H1 (cell line): ENCODE measurements around the gene MRPL20. TPM values are rescaled to one million over a fixed set of nuclear protein-coding genes. Genes with fewer than 3 reads are reported as not detected.

ENCODE experiments used
- CTCF ChIA-PET: fragments of 300-600 bp; sonication (Branson Sonifier 250); formaldehyde crosslinking; loops from one replicate; lab custom pipeline; 2021; ENCODE audit not compliant: partially characterized antibody; lab: Charles Lee
- POLR2A ChIA-PET: fragments of 300-600 bp; sonication (Branson Sonifier 250); formaldehyde crosslinking; loops from one replicate; lab custom pipeline; 2021; ENCODE audit warnings: inconsistent platforms; ENCODE audit not compliant: partially characterized antibody; lab: Charles Lee
- DNase-seq, 2 experiments: peaks; one replicate each; pipeline versions ENCODE4 v3.0.0 to v3.0.0-alpha.2; 2010 to 2022; ENCODE audit warnings: low spot score in 2 of 2, low read depth in 1 of 2, mixed read lengths in 1 of 2
- FAIRE-seq: peaks from 2 replicates; lab custom pipeline; 2011; peaks lifted over from hg19 to GRCh38; lab: Jason Lieb, UNC
- H2AFZ ChIP-seq: 2 replicates; pipeline ENCODE4 v1.8.1; 2012; ENCODE audit warnings: low read length, inconsistent platforms
- H2AK5ac ChIP-seq: 2 replicates; pipeline ENCODE4 v1.6.1; 2013; ENCODE audit warnings: low read depth, low read length
- H2BK120ac ChIP-seq: replicated peaks from 2 replicates; pipeline ENCODE3; 2013; ENCODE audit warnings: low read depth, low read length, inconsistent platforms
- H2BK12ac ChIP-seq: 2 replicates; pipeline ENCODE4 v1.6.1; 2013; ENCODE audit warnings: low read depth, low read length
- H2BK15ac ChIP-seq: 2 replicates; pipeline ENCODE4 v1.6.1; 2013; ENCODE audit warnings: low read length
- H2BK20ac ChIP-seq: 2 replicates; pipeline ENCODE4 v1.6.1; 2013; ENCODE audit warnings: low read length
- H2BK5ac ChIP-seq: 2 replicates; pipeline ENCODE4 v1.6.1; 2013; ENCODE audit warnings: low read depth, low read length
- H3K14ac ChIP-seq: 2 replicates; pipeline ENCODE4 v1.6.1; 2013; ENCODE audit warnings: inconsistent platforms; ENCODE audit not compliant: insufficient read length
- H3K18ac ChIP-seq: 2 replicates; pipeline ENCODE4 v1.6.1; 2013; ENCODE audit warnings: low read length; ENCODE audit errors: extremely low read depth
- H3K23ac ChIP-seq: 2 replicates; pipeline ENCODE4 v1.6.1; 2013; ENCODE audit warnings: inconsistent platforms; ENCODE audit not compliant: insufficient read length
- H3K23me2 ChIP-seq: 2 replicates; pipeline ENCODE4 v1.6.1; 2013; ENCODE audit warnings: low read depth, low read length
- H3K27ac ChIP-seq: 2 replicates; pipeline ENCODE4 v1.6.1; 2011; ENCODE audit warnings: low read depth, low read length, inconsistent platforms
- H3K27me3 ChIP-seq, 4 experiments: replicated peaks in 1 of 4; 1 replicate in 1 of 4; 2 replicates in 3 of 4; pipeline versions ENCODE4 v1.6.1 to v1.8.1; 2011 to 2013; ENCODE audit warnings: low read length in 3 of 4, mild to moderate bottlenecking in 3 of 4, inconsistent platforms in 2 of 4, mixed read lengths in 2 of 4, moderate library complexity in 1 of 4; ENCODE audit not compliant: control insufficient read depth in 3 of 4, insufficient read depth in 3 of 4; ENCODE audit errors: extremely low read depth in 1 of 4
- H3K36me3 ChIP-seq, 4 experiments: 2 replicates each; pipeline versions ENCODE4 v1.6.1 to v1.8.1; 2011 to 2013; ENCODE audit warnings: mild to moderate bottlenecking in 4 of 4, low read length in 3 of 4, moderate library complexity in 2 of 4, control low read depth in 1 of 4, inconsistent platforms in 1 of 4; ENCODE audit not compliant: insufficient read depth in 4 of 4, control insufficient read depth in 2 of 4
- H3K4ac ChIP-seq: replicated peaks from 2 replicates; pipeline ENCODE3; 2013; ENCODE audit warnings: low read length, low read depth, mixed read lengths, inconsistent platforms; ENCODE audit not compliant: insufficient read length
- H3K4me1 ChIP-seq, 4 experiments: replicated peaks in 1 of 4; 1 replicate in 1 of 4; 2 replicates in 3 of 4; pipeline versions ENCODE4 v1.6.1 to v1.8.1; 2011 to 2013; ENCODE audit warnings: low read length in 3 of 4, inconsistent platforms in 2 of 4, mixed read lengths in 1 of 4; ENCODE audit not compliant: insufficient read depth in 4 of 4, control insufficient read depth in 3 of 4
- H3K4me2 ChIP-seq, 2 experiments: 2 replicates each; pipeline versions ENCODE4 v1.6.1 to v1.8.1; 2011 to 2013; ENCODE audit warnings: low read depth in 2 of 2, low read length in 2 of 2, control low read depth in 1 of 2, inconsistent platforms in 1 of 2, mild to moderate bottlenecking in 1 of 2; ENCODE audit not compliant: insufficient read depth in 1 of 2
- H3K4me3 ChIP-seq, 4 experiments: fragments of 200-600, 300-600 bp in 1 of 4; sonication (generic), shearing (Covaris generic), sonication (Bioruptor Twin) in 1 of 4; 2 replicates each; pipeline versions ENCODE4 v1.5.1 to v1.8.1; 2011 to 2016; ENCODE audit warnings: low read length in 4 of 4, low read depth in 3 of 4, control low read depth in 2 of 4, inconsistent platforms in 2 of 4, mild to moderate bottlenecking in 2 of 4, mixed read lengths in 1 of 4, moderate library complexity in 1 of 4; ENCODE audit not compliant: insufficient read depth in 2 of 4; ENCODE audit errors: extremely low read depth in 1 of 4
- H3K56ac ChIP-seq: replicated peaks from 2 replicates; pipeline ENCODE3; 2013; ENCODE audit warnings: low read depth, mild to moderate bottlenecking, mixed read lengths, low read length, inconsistent platforms; ENCODE audit not compliant: insufficient read length
- H3K79me1 ChIP-seq: 2 replicates; pipeline ENCODE4 v1.6.1; 2013; ENCODE audit warnings: low read depth, low read length, control low read depth
- H3K79me2 ChIP-seq, 2 experiments: 2 replicates each; pipeline versions ENCODE4 v1.6.1 to v1.8.1; 2012 to 2013; ENCODE audit warnings: low read length in 2 of 2, mild to moderate bottlenecking in 2 of 2, inconsistent platforms in 1 of 2; ENCODE audit not compliant: insufficient read depth in 2 of 2, control insufficient read depth in 1 of 2
- H3K9ac ChIP-seq, 4 experiments: replicated peaks in 1 of 4; 1 replicate in 1 of 4; 2 replicates in 3 of 4; pipeline versions ENCODE4 v1.6.1 to v1.8.1; 2011 to 2013; ENCODE audit warnings: low read depth in 3 of 4, low read length in 3 of 4, control low read depth in 2 of 4, mild to moderate bottlenecking in 2 of 4, moderate library complexity in 2 of 4, inconsistent platforms in 1 of 4; ENCODE audit errors: extremely low read depth in 1 of 4
- H3K9me3 ChIP-seq, 2 experiments: 2 replicates each; pipeline versions ENCODE4 v1.6.1 to v1.8.1; 2012 to 2013; ENCODE audit warnings: mild to moderate bottlenecking in 2 of 2, moderate library complexity in 2 of 2, control low read depth in 1 of 2, inconsistent platforms in 1 of 2, low read depth in 1 of 2, low read length in 1 of 2, mixed read lengths in 1 of 2; ENCODE audit not compliant: insufficient read depth in 2 of 2
- H4K20me1 ChIP-seq, 2 experiments: replicated peaks in 1 of 2; 2 replicates each; pipeline versions ENCODE3 to v1.8.1; 2011 to 2013; ENCODE audit warnings: inconsistent platforms in 2 of 2, low read length in 2 of 2, mild to moderate bottlenecking in 1 of 2; ENCODE audit not compliant: insufficient read depth in 2 of 2, control insufficient read depth in 1 of 2
- H4K5ac ChIP-seq: 2 replicates; pipeline ENCODE4 v1.6.1; 2013; ENCODE audit warnings: low read length, low read depth, mixed read lengths, inconsistent platforms; ENCODE audit not compliant: insufficient read length
- H4K8ac ChIP-seq: 2 replicates; pipeline ENCODE4 v1.8.0; 2013; ENCODE audit warnings: mild to moderate bottlenecking, moderate library complexity, low read length, inconsistent platforms; ENCODE audit not compliant: insufficient read depth; ENCODE audit errors: extremely low read depth
- H4K91ac ChIP-seq: replicated peaks from 2 replicates; pipeline ENCODE3; 2013; ENCODE audit warnings: low read length, mixed read lengths, inconsistent platforms; ENCODE audit not compliant: insufficient read length
- RFX5 ChIP-seq: IDR thresholded peaks from 2 replicates; pipeline ENCODE4 v1.6.1; 2011; ENCODE audit warnings: low read depth, low read length, improper control_type of control experiment, borderline replicate concordance
- whole genome bisulfite sequencing, 2 experiments: shearing (Covaris generic) in 1 of 2; methylation state at CpG; one replicate each; pipeline versions ENCODE4 v1.1.6 to v1.1.7; 2013 to 2015; ENCODE audit warnings: low lambda C conversion rate in 2 of 2, mixed read lengths in 2 of 2, inconsistent platforms in 1 of 2, low coverage in 1 of 2, missing lambda C conversion rate in 1 of 2; ENCODE audit not compliant: insufficient replicate concordance in 2 of 2, insufficient coverage in 1 of 2, insufficient read length in 1 of 2; ENCODE audit errors: extremely low coverage in 1 of 2, missing lambda C conversion rate in 1 of 2; 5-methylcytosine and 5-hydroxymethylcytosine counted together
- polyA plus RNA-seq, 7 experiments: library from polyadenylated mRNA; depleted of rRNA in 3 of 7; stranded (reverse) in 5 of 7; unstranded in 2 of 7; fragments of >200 nt in 5 of 7; fragments of 200-250 nt in 2 of 7; gene quantifications; 1 replicate in 5 of 7; 2 replicates in 1 of 7; 4 replicates in 1 of 7; pipeline versions ENCODE4 v1.2.1 to v1.2.3, GENCODE V29; 2011 to 2013; ENCODE audit warnings: missing spikeins in 2 of 7, mixed read lengths in 2 of 7
- total RNA-seq: library from RNA; stranded (reverse); fragmentation: NEBNext Ultra II Directional; extraction: Animal tissue kit (Norgen Biotek cat#: 25700); gene quantifications from 2 replicates; pipeline ENCODE4 v1.2.1, GENCODE V29; 2021

Gene MRPL20
- total and polyA plus RNA-seq, 2 of the 8 experiments (the other 6 are each of a cell fraction or from before 2014, with no cell fraction given), result 126 to 151 TPM

DNA sequence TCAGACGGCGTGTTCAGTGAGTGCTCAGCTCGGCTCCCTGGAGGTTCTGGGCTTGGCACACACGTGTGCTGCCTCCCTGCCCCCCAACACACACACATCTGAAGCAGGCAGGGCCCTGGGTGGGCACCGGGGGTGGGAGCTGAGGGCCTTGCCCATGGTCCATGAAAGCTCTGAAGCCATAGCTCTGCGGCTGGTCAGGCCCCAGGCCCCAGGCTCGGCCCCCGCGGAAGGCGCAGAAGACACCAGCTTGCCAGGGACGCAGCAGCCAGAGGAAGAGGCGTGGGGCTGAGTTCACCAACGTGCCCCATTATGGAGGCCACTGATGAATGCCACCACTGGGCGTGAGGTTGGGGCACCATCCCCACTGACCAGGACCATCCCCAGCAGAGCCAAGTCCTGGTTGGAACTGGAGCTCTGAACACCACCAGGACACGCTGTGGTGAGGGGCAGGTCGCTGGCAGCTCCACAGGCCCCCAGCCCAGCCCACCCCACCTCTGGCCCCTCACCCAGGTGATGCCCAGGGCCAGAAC is 36.3 kb downstream of the MRPL20 start:
- H2AFZ ChIP-seq, result no peak overlapping the region
- H2BK20ac ChIP-seq, result no peak overlapping the region
- ChIA-PET CTCF (interaction anchor here (0.6 to 4.5 kb wide), 21 partner anchors 8 to 295 kb away, joined by 3 to 40 read pairs (median 4); partner anchors contain the start of genes CCNL2 and DVL1), POLR2A (interaction anchor here (0.7 to 33.4 kb wide), 8 partner anchors 8 to 135 kb away, joined by 3 to 719 read pairs (median 13); partner anchors contain the start of genes CCNL2, MRPL20 and MXRA8)
- H3K4ac ChIP-seq, result no peak overlapping the region
- no peak overlapping the region for H3K14ac ChIP-seq
- H4K5ac ChIP-seq, result no peak overlapping the region
- H4K91ac ChIP-seq, result no peak overlapping the region
- no peak overlapping the region for H2BK15ac ChIP-seq
- H3K18ac ChIP-seq, result no peak overlapping the region
- peaks cover 12 to 16% of the 10 kb centered on the region in 2 experiments; a peak in 3 of 4 replicates for H3K9me3 ChIP-seq
- H3K9ac ChIP-seq, result no peak overlapping the region
- peaks cover 3% of the 10 kb centered on the region; the same call in 1 of the 2 replicates for H3K79me1 ChIP-seq
- no peak for TF ChIP-seq RFX5
- peaks cover 0 to 12% (median 9%) of the 10 kb centered on the region in 4 experiments; a peak in 5 of 7 replicates for H3K4me1 ChIP-seq
- DNase-seq, result no peak
- H4K8ac ChIP-seq, result no peak overlapping the region
- peaks cover 5 to 17% of the 10 kb centered on the region in 2 experiments; a peak in 3 of 4 replicates for H3K79me2 ChIP-seq
- no peak overlapping the region for H3K4me3 ChIP-seq
- H3K23me2 ChIP-seq, result peaks cover 24% of the 10 kb centered on the region; the same call in 1 of the 2 replicates
- H2AK5ac ChIP-seq, result no peak overlapping the region
- FAIRE-seq, result no peak
- no peak overlapping the region for H2BK120ac ChIP-seq
- no peaks in the 10 kb centered on the region for H3K27me3 ChIP-seq
- peaks cover 0 to 4% (median 0%) of the 10 kb centered on the region in 4 experiments; a peak in 2 of 8 replicates for H3K36me3 ChIP-seq
- 87% methylated on average over 3 of the region's 16 CpGs; no CpG with 5 or more reads in 1 of the 2 experiments for WGBS, 2 experiments
- no peak overlapping the region for H3K4me2 ChIP-seq
- H3K27ac ChIP-seq, result no peak overlapping the region
- H3K56ac ChIP-seq, result no peak overlapping the region
- H3K23ac ChIP-seq, result no peak overlapping the region
- no peak overlapping the region for H2BK5ac ChIP-seq
- no peak overlapping the region for H2BK12ac ChIP-seq
- H4K20me1 ChIP-seq, result peaks cover 0 to 17% of the 10 kb centered on the region in 2 experiments
